Central memory CD8-positive, alpha-beta T cell (primary cell): Measurements from ENCODE around the gene SETDB1.
A peak's percentile ranks its signal among the peaks of the same experiment; 100 is the strongest.
"Not testable (repeated sequence)": the region's sequence is repeated elsewhere in the genome, so short reads cannot be mapped to it uniquely, and the experiment has no call there.

ENCODE experiments used
- ATAC-seq: fragments of 150-1000 bp; cut with Tn5 transposase; replicated peaks from 2 replicates; pipeline ENCODE4 v1.10.0; 2022; ENCODE audit warnings: mild to moderate bottlenecking, moderate FRiP score, moderate number of reproducible peaks; ENCODE audit not compliant: poor library complexity, severe bottlenecking; ENCODE audit errors: extremely low read depth
- DNase-seq, 2 donors: peaks; one replicate each; pipeline ENCODE4 v3.0.0; 2021; ENCODE audit warnings: low spot score in 2 of 2
- H3K27ac Mint-ChIP-seq: one replicate; pipeline ENCODE4 v1.8.0; 2022; ENCODE audit warnings: low read depth, mild to moderate bottlenecking, moderate library complexity, mixed read lengths
- H3K27me3 Mint-ChIP-seq: one replicate; pipeline ENCODE4 v1.8.0; 2022; ENCODE audit warnings: mixed read lengths
- H3K36me3 Mint-ChIP-seq: one replicate; pipeline ENCODE4 v1.8.0; 2022; ENCODE audit warnings: mild to moderate bottlenecking, moderate library complexity, mixed read lengths; ENCODE audit not compliant: insufficient read depth
- H3K4me1 Mint-ChIP-seq: one replicate; pipeline ENCODE4 v1.8.0; 2022; ENCODE audit warnings: mixed read lengths
- H3K4me3 Mint-ChIP-seq: one replicate; pipeline ENCODE4 v1.8.0; 2022; ENCODE audit warnings: mild to moderate bottlenecking, moderate library complexity, mixed read lengths
- H3K9me3 Mint-ChIP-seq: one replicate; pipeline ENCODE4 v1.8.0; 2022; ENCODE audit warnings: mixed read lengths

SETDB1 gene

DNA sequence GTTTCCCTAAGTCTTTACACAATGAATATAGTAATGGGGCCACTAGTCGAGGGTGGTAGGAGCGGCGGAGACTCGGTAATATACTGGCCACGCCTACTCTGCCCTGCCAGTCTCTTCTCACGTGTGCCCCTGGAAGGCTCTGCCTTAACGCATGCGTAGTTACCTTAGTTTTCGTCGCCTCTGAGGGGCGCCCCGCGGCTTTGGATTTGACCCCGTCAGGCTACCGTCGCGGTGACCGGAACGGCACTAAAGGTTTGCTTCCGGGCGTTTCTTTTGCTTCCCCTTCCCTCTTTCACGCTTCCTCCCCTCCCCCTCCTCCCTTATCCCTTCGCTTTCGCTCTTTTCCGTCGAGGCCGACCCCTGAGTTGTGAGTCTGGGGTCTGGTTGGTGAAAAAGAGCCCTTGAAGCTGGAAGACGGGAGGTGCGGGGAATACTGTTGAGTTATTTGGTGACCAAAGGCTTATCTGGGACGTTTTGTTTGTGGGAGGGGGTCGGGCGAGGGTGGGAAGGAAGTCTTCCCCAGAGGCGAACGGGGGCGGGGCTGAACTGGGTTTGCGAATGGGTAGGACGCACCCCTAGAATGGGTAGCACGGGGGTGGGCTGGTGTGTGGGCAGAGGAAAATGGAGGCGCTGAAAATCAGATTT is at the start of gene SETDB1:
TSS of gene SETDB1 (plus strand) at position 267 of the 645 bp plus-strand sequence. CDS start 1,352 bp downstream, outside the sequence.
- ATAC-seq (peak; percentile 96), DNase-seq (peak; percentile 80 to 91)
- Mint-ChIP-seq H3K36me3 (peaks cover 31% of the 10 kb centered on the region), H3K9me3 (no peaks in the 10 kb centered on the region), H3K4me1 (peaks cover 28% of the 10 kb centered on the region), H3K27ac (peak within 1 kb of the TSS; percentile 90), H3K27me3 (no peaks in the 10 kb centered on the region), H3K4me3 (peak within 1 kb of the TSS; percentile 91)

- H3K36me3 Mint-ChIP-seq, H3K9me3 Mint-ChIP-seq, ATAC-seq, H3K27ac Mint-ChIP-seq, H3K27me3 Mint-ChIP-seq, H3K4me3 Mint-ChIP-seq, DNase-seq: not testable (repeated sequence)
- H3K4me1 Mint-ChIP-seq: peaks cover 19% of the 10 kb centered on the region
Measured at GRCh38 chr1:150878931-150879330, 47.2 kb upstream of the SETDB1 start.

GRCh38 chr1:150881331-150882070 is 44.7 kb upstream of the SETDB1 start:
- DNase-seq (no peak), ATAC-seq (no peak)
- H3K9me3 Mint-ChIP-seq: no peaks in the 10 kb centered on the region
- H3K4me3 Mint-ChIP-seq: no peak overlapping the region
- H3K27me3 Mint-ChIP-seq: no peaks in the 10 kb centered on the region
- H3K27ac Mint-ChIP-seq: no peak overlapping the region
- no peaks in the 10 kb centered on the region for H3K4me1 Mint-ChIP-seq
- peaks cover 5% of the 10 kb centered on the region for H3K36me3 Mint-ChIP-seq

DNA sequence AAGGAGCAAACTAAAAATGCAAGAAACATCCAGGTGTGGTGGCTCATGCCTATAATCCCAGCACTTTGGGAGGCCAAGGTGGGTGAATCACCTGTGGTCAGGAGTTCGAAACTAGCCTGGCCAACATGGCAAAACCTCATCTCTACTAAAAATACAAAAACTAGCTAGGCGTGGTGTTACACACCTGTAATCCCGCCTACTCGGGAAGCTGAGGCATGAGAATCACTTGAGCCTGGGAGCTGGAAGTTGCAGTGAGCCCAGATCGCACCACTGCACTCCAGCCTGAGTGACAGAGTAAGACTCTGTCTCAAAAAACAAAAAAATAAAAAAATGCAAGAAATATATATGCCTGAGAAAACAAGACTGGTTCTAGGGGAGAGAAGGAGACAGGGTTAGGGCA is 43.0 kb upstream of the SETDB1 start:
- not testable (repeated sequence) for H3K4me1 Mint-ChIP-seq, H3K36me3 Mint-ChIP-seq, H3K27ac Mint-ChIP-seq, ATAC-seq, DNase-seq, H3K9me3 Mint-ChIP-seq, H3K27me3 Mint-ChIP-seq, H3K4me3 Mint-ChIP-seq

GRCh38 chr1:150887018-150887417 is 39.1 kb upstream of the SETDB1 start, which contains the start of gene CTXND2:
TSS of gene CTXND2 (plus strand) at chr1:150887136. CDS start at chr1:150912315, 25,179 bp downstream.
- H3K27ac Mint-ChIP-seq: no peak within 1 kb of the TSS
- DNase-seq: no peak
- H3K36me3 Mint-ChIP-seq: no peaks in the 10 kb centered on the region
- no peaks in the 10 kb centered on the region for H3K27me3 Mint-ChIP-seq
- H3K4me1 Mint-ChIP-seq: peaks cover 20% of the 10 kb centered on the region
- no peak for ATAC-seq
- H3K4me3 Mint-ChIP-seq: no peak within 1 kb of the TSS
- no peaks in the 10 kb centered on the region for H3K9me3 Mint-ChIP-seq

DNA sequence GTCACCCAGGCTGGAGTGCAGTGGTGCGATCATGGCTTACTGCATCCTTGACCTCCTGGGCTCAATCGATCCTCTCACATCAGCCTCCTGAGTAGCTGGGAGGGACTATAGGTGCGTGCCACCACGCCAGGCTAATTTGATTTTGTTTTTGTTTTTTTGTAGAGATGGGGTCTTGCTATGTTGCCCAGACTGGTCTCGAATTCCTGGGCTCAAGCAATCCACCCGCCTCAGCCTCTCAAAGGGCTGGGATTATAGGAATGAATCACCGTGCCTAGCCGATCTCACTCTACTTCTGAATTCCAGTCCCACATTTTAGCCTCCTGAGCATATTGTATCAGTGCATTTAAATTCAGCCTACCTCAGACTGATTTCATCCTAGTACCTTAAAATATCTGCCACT is 37.4 kb upstream of the SETDB1 start:
- no peak for ATAC-seq
- no peaks in the 10 kb centered on the region for H3K9me3 Mint-ChIP-seq

GRCh38 chr1:150890033-150890416 is 36.1 kb upstream of the SETDB1 start:
- H3K4me1 Mint-ChIP-seq: peaks cover 20% of the 10 kb centered on the region
- H3K4me3 Mint-ChIP-seq: no peak overlapping the region

More for the DNA sequence above, 37.4 kb upstream of the SETDB1 start:
- no peak overlapping the region for H3K4me3 Mint-ChIP-seq
- H3K36me3 Mint-ChIP-seq: no peaks in the 10 kb centered on the region
- H3K27ac Mint-ChIP-seq: no peak overlapping the region
- DNase-seq: no peak
- no peaks in the 10 kb centered on the region for H3K27me3 Mint-ChIP-seq
- H3K4me1 Mint-ChIP-seq: peaks cover 20% of the 10 kb centered on the region

DNA sequence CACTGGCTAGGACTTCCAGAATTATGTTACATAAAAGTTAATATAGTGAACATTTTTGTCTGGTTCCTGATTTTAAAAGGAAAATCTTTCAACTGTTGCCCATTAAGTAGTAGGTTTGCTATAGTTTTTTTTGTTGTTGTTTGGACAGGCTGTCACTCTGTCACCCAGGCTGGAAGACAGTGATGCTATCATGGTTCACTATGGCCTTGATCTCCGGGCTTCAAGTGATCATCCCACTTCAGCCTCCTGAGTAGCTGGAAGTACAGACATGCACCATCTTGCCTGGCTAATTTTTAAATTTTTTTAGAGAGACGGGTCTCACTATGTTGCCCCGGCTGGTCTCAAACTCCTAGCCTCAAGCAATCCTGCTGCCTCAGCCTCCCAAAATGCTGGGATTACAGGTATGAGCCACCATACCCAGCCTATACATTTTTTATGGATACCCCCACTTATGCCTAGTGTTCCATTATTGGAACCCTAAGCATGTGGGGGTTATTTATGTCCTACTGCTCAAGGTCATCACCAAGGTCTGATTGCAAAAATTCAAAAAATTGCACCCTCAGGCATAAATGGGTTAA is 32.7 kb upstream of the SETDB1 start:
- Mint-ChIP-seq H3K4me1 (peaks cover 20% of the 10 kb centered on the region), H3K27ac (no peak overlapping the region), H3K9me3 (no peaks in the 10 kb centered on the region), H3K4me3 (no peak overlapping the region), H3K36me3 (no peaks in the 10 kb centered on the region), H3K27me3 (no peaks in the 10 kb centered on the region)
- ATAC-seq (no peak), DNase-seq (no peak)

More at GRCh38 chr1:150890033-150890416, 36.1 kb upstream of the SETDB1 start:
- ATAC-seq (peak; percentile 75), DNase-seq (no peak)
- H3K27me3 Mint-ChIP-seq: no peaks in the 10 kb centered on the region
- no peak overlapping the region for H3K27ac Mint-ChIP-seq
- H3K36me3 Mint-ChIP-seq: no peaks in the 10 kb centered on the region
- no peaks in the 10 kb centered on the region for H3K9me3 Mint-ChIP-seq

DNA sequence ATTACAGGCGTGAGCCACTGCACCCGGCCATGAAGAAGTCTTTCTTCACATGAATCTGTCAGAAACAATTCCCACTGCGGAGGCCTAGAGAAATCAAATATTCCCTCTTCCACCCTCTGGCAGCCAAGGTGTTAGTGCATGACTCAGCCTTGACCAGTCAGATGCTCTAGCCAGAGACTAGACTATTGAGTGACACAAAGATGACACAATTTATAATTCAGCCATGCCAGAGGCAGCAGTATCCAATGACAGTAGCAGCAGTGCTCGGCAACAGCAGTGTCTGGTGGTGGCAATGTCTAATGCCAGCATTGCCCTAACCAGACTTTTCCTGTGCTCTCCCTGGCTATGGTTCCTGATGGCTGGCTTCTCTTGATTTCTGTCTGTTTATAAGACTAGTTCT is 30.5 kb upstream of the SETDB1 start:
- H3K27me3 Mint-ChIP-seq: no peaks in the 10 kb centered on the region
- no peak for ATAC-seq
- H3K27ac Mint-ChIP-seq: no peak overlapping the region
- H3K36me3 Mint-ChIP-seq: no peaks in the 10 kb centered on the region
- H3K4me3 Mint-ChIP-seq: no peak overlapping the region
- H3K4me1 Mint-ChIP-seq: peaks cover 5% of the 10 kb centered on the region
- no peaks in the 10 kb centered on the region for H3K9me3 Mint-ChIP-seq
- no peak for DNase-seq

DNA sequence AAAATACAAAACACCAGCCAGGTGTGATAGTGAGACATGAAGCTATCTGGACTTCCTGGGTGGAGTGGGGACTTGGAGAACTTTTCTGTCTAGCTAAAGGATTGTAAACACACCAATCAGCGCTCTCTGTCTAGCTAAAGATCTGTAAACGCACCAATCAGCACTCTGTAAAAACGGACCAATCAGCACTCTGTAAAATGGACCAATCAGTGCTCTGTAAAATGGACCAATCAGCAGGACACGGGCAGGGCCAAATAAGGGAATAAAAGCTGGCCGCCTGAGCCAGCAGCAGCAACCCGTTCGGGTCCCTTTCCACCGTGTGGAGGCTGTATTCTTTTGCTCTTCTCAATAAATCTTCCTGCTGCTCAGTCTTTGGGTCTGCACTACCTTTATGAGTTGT is 26.4 kb upstream of the SETDB1 start:
- DNase-seq, H3K27me3 Mint-ChIP-seq, H3K36me3 Mint-ChIP-seq, H3K9me3 Mint-ChIP-seq, ATAC-seq, H3K4me3 Mint-ChIP-seq, H3K4me1 Mint-ChIP-seq, H3K27ac Mint-ChIP-seq: not testable (repeated sequence)

DNA sequence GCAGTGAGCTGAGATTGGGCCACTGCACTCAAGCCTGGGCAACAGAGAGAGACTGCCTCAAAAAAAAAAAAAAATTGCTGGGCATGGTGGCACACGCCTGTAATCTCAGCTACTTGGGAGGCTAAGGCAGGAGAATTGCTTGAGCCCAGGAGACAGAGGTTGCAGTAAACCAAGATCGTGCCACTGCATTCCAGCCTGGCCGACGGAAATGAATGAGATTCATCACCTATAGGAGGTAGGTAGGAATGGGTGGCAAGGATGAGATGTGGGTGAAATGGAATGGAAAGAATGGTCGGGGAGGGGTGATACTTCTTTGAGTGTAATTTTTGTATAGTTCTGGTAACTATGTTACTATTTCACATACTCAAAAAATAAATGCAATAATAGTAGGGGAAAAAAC is 23.8 kb upstream of the SETDB1 start:
- DNase-seq (no peak), ATAC-seq (no peak)
- Mint-ChIP-seq H3K36me3 (no peaks in the 10 kb centered on the region), H3K27ac (no peak overlapping the region), H3K9me3 (no peaks in the 10 kb centered on the region), H3K27me3 (no peaks in the 10 kb centered on the region), H3K4me3 (no peak overlapping the region), H3K4me1 (no peaks in the 10 kb centered on the region)

DNA sequence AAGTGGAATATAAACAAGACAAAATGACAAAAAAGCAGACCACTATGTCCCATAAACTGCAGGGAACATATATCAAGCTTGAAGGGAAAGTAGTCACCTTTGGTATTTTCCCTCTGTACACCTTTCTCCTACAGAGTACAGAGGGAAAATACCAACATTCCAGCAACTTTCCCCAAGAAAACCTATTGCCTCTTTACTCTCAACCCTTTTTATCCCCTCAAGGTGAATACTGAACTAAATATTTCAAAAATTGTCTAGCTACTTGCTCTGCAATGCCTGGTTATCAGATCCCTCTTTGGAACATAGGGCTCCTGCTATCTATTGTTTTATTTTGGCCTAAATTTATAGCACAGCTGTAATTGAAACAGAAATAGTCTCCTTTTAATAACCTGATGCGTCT is 23.4 kb upstream of the SETDB1 start:
- no peaks in the 10 kb centered on the region for H3K36me3 Mint-ChIP-seq
- H3K27me3 Mint-ChIP-seq: no peaks in the 10 kb centered on the region
- no peaks in the 10 kb centered on the region for H3K9me3 Mint-ChIP-seq
- ATAC-seq (no peak), DNase-seq (no peak)
- no peak overlapping the region for H3K27ac Mint-ChIP-seq
- H3K4me1 Mint-ChIP-seq: no peaks in the 10 kb centered on the region
- H3K4me3 Mint-ChIP-seq: no peak overlapping the region

DNA sequence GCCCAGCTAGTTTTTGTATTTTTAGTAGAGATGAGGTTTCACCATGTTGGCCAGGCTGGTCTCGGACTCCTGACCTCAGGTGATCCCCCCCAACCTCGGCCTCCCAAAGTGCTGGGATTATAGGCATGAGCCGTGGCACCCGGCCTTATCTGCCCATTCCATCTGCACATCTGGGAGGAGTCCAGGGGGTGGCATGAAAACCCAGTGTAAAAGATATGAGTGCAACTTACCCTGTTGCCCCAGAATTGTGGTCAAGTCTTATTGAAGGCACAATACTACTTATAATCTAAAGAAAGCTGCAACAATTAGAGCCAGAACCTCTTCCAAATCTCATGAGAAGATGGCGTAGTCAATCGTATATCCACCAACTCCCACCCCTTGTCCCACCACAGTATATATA is 20.9 kb upstream of the SETDB1 start:
- H3K9me3 Mint-ChIP-seq: no peaks in the 10 kb centered on the region
- ATAC-seq: no peak
- H3K27me3 Mint-ChIP-seq: no peaks in the 10 kb centered on the region
- no peak overlapping the region for H3K27ac Mint-ChIP-seq
- H3K4me1 Mint-ChIP-seq: no peaks in the 10 kb centered on the region
- no peaks in the 10 kb centered on the region for H3K36me3 Mint-ChIP-seq
- H3K4me3 Mint-ChIP-seq: no peak overlapping the region
- DNase-seq: no peak
